ENCODE results near the gene CFAP74. TPM values are rescaled to one million over a fixed set of nuclear protein-coding genes. Genes with fewer than 3 reads are reported as not detected.

The CFAP74 gene
- total and polyA plus RNA-seq, 2 of the 13 experiments (the other 11 are each of a cell fraction or from before 2014, with no cell fraction given), result 0.27 to 0.62 TPM

- TF ChIP-seq ZBED4 (CRISPR knock-in tag; IDR thresholded peaks at IDR 0.05; ENCODE audit: borderline replicate concordance) (peak; percentile 53; the same call in 1 of the 2 replicates), REST (IDR thresholded peaks at IDR 0.05; ENCODE audit: borderline replicate concordance in 1 of 2, low read depth in 1 of 2, low read length in 2 of 2) (no peak), ZNF513 (CRISPR knock-in tag; conservative IDR thresholded peaks at IDR 0.05) (no peak), HMGA1 (CRISPR knock-in tag; conservative IDR thresholded peaks at IDR 0.05) (no peak), ZBTB10 (CRISPR knock-in tag; IDR thresholded peaks at IDR 0.05; ENCODE audit: borderline replicate concordance) (no peak), FIP1L1 (IDR thresholded peaks at IDR 0.05; ENCODE audit: borderline replicate concordance, insufficient read depth, low read depth, low read length) (no peak), ZNF83 (CRISPR knock-in tag; IDR thresholded peaks at IDR 0.05; ENCODE audit: borderline replicate concordance) (no peak), DNMT3B (CRISPR knock-in tag; conservative IDR thresholded peaks at IDR 0.05) (no peak), YY1 (IDR thresholded peaks at IDR 0.05; ENCODE audit: insufficient read depth, insufficient replicate concordance, low read depth, low read length) (peak; percentile 46), ZNF883 (CRISPR knock-in tag; IDR thresholded peaks at IDR 0.05; ENCODE audit: not compliant biosample characterization) (no peak), ZNF746 (CRISPR knock-in tag; IDR thresholded peaks at IDR 0.05) (no peak), ZNF382 (CRISPR knock-in tag; IDR thresholded peaks at IDR 0.05; ENCODE audit: borderline replicate concordance) (no peak), MBD4 (IDR thresholded peaks at IDR 0.05; ENCODE audit: borderline replicate concordance, low read length) (no peak), ARNT2 (CRISPR knock-in tag; IDR thresholded peaks at IDR 0.05; ENCODE audit: low read depth) (no peak), CENPT (CRISPR knock-in tag; IDR thresholded peaks at IDR 0.05; ENCODE audit: low read depth) (no peak)
Observed at GRCh38 chr1:1906185-1907097, 97.1 kb downstream of the CFAP74 start (continued).

All from HepG2 (cell line).